GM21723 (cell line): ENCODE measurements around the gene IGF1R.

Experiments used
- ATAC-seq: cut with Tn5 transposase; IDR thresholded peaks from one replicate; pipeline ENCODE4 v1.9.1; 2021; ENCODE audit warnings: mild to moderate bottlenecking, moderate library complexity; ENCODE audit not compliant: unreplicated experiment

Gene IGF1R

GRCh38 chr15:98792117-98792516 is 143.8 kb downstream of the IGF1R start:
- no peak for ATAC-seq

GRCh38 chr15:98794211-98794610 is 145.9 kb downstream of the IGF1R start:
- no peak for ATAC-seq

- no peak for ATAC-seq
Measured at GRCh38 chr15:98794748-98795147, 146.4 kb downstream of the IGF1R start.

GRCh38 chr15:98795980-98796379 is 147.6 kb downstream of the IGF1R start:
- no peak for ATAC-seq

GRCh38 chr15:98796685-98797357 is 148.5 kb downstream of the IGF1R start:
- ATAC-seq, result no peak

GRCh38 chr15:98798375-98798893 is 150.1 kb downstream of the IGF1R start:
- no peak for ATAC-seq

- no peak for ATAC-seq
Measured at GRCh38 chr15:98799461-98800390, 151.4 kb downstream of the IGF1R start.

- ATAC-seq, result no peak
Measured at GRCh38 chr15:98800437-98801233, 152.3 kb downstream of the IGF1R start.

- ATAC-seq, result no peak
Measured at GRCh38 chr15:98801234-98801561, 152.9 kb downstream of the IGF1R start.

GRCh38 chr15:98802187-98802586 is 153.8 kb downstream of the IGF1R start:
- no peak for ATAC-seq

- ATAC-seq, result no peak
Measured at GRCh38 chr15:98803228-98804056, 155.1 kb downstream of the IGF1R start.

- no peak for ATAC-seq
Measured at GRCh38 chr15:98804057-98804380, 155.7 kb downstream of the IGF1R start.

GRCh38 chr15:98805434-98806274 is 157.3 kb downstream of the IGF1R start:
- ATAC-seq, result no peak

GRCh38 chr15:98806275-98806895 is 158.0 kb downstream of the IGF1R start:
- no peak for ATAC-seq

- no peak for ATAC-seq
Measured at GRCh38 chr15:98807262-98807661, 158.9 kb downstream of the IGF1R start.

- ATAC-seq, result no peak
Measured at GRCh38 chr15:98809273-98809672, 160.9 kb downstream of the IGF1R start.

- ATAC-seq, result no peak
Measured at GRCh38 chr15:98812716-98813446, 164.5 kb downstream of the IGF1R start.

- ATAC-seq, result no peak
Measured at GRCh38 chr15:98813951-98814350, 165.6 kb downstream of the IGF1R start.
